ENCODE measurements around the gene CXCL11. TPM values are rescaled to one million over a fixed set of nuclear protein-coding genes. Genes with fewer than 3 reads are reported as not detected.
A peak's percentile ranks its signal among the peaks of the same experiment; 100 is the strongest.
"Not testable (repeated sequence)": the region's sequence is repeated elsewhere in the genome, so short reads cannot be mapped to it uniquely, and the experiment has no call there.

Gene CXCL11
- total RNA-seq, 4 donors from 2014 or later = not detected

DNA sequence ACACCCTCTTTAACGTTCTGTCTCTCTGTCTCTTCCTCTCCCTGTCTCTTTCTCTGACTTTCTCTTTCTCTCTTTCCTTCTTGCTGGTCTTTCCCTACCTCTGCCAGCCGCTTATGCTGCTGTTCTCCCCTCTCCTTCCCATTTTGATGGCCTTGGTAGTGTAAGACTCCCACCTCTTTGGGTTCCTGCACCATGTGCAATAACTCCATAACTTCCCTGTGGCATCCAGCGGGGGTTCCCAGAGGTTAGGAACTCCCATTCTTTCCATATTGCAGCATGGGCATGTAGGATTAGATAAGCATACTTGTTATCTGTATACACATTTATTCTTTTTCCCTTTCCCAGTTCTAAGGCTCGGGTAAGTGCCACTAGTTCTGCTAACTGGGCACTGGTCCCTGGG is 8.8 kb upstream of the CXCL11 start:
- H3K36me3 ChIP-seq, DNase-seq, H3K27ac ChIP-seq, H3K4me1 ChIP-seq, H3K4me3 ChIP-seq, H3K9me3 ChIP-seq, H3K27me3 ChIP-seq: not testable (repeated sequence)

DNA sequence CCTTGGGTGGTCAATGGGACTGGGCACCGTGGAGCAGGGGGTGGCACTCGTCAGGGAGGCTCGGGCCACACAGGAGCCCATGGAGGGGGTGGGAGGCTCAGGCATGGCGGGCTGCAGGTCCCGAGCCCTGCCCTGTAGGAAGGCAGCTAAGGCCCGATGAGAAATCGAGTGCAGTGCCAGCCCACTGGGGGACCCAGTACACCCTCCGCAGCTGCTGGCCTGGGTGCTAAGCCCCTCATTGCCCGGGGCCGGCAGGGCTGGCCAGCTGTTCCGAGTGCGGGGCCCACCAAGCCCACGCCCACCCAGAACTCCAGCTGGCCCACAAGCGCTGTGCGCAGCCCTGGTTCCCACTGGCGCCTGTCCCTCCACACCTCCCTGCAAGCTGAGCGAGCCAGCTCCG is 7.4 kb upstream of the CXCL11 start:
- H3K27me3 ChIP-seq, DNase-seq, H3K4me1 ChIP-seq, H3K4me3 ChIP-seq, H3K36me3 ChIP-seq, H3K27ac ChIP-seq, H3K9me3 ChIP-seq: not testable (repeated sequence)

DNA sequence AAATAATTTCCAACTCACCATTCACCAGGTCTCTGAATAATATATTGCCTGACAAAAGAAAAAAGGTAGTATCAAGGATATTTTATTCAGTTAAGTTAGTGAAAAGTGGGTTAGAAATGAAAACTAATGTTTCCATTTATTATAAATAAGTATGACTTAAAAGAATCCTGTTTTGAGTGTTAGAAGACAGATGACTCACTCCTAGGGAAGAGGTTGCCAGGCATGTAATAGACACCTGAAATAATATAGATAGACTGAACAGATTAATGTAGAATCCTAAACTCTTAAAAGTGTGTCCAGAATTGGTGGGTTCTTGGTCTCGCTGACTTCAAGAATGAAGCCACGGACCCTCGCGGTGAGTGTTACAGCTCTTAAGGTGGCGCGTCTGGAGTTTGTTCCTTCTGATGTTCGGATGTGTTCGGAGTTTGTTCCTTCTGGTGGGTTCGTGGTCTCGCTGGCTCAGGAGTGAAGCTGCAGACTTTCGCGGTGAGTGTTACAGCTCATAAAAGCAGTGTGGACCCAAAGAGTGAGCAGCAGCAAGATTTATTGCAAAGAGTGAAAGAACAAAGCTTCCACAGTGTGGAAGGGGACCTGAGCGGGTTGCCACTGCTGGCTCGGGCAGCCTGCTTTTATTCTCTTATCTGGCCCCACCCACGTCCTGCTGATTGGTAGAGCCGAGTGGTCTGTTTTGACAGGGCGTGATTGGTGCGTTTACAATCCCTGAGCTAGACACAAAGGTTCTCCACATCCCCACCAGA is 6.5 kb upstream of the CXCL11 start:
- H3K9me3 ChIP-seq, H3K27me3 ChIP-seq, H3K4me1 ChIP-seq, H3K27ac ChIP-seq, H3K4me3 ChIP-seq, DNase-seq, H3K36me3 ChIP-seq: not testable (repeated sequence)

DNA sequence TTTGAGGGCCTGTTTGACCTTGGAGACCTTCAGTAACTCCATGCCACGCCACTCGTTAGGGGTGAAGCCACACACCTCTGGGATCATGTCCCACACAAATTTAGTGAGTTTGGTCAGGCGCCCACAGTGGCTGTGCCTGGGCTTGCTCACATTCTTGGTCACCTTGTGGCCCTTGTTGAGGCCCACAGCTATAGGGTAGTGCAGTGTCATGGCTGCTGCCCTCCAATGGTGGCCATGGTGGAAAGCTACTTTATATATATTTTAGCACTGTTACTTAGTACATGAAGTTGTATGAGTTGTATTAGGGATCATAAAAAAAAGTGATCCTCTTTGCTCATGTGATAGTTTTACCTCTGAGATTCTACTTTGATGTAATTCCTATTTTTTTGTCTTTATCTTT is 985 bp upstream of the CXCL11 start:
- no peak overlapping the region for H3K27ac ChIP-seq
- no peak for DNase-seq
- no peaks in the 10 kb centered on the region for H3K36me3 ChIP-seq
- H3K9me3 ChIP-seq = no peaks in the 10 kb centered on the region
- H3K27me3 ChIP-seq = no peaks in the 10 kb centered on the region
- peaks cover 0 to 7% (median 0%) of the 10 kb centered on the region in 4 donors for H3K4me1 ChIP-seq
- TF ChIP-seq POLR2A (IDR thresholded peaks at IDR 0.05) = no peak
- TF ChIP-seq, protein P1, sequence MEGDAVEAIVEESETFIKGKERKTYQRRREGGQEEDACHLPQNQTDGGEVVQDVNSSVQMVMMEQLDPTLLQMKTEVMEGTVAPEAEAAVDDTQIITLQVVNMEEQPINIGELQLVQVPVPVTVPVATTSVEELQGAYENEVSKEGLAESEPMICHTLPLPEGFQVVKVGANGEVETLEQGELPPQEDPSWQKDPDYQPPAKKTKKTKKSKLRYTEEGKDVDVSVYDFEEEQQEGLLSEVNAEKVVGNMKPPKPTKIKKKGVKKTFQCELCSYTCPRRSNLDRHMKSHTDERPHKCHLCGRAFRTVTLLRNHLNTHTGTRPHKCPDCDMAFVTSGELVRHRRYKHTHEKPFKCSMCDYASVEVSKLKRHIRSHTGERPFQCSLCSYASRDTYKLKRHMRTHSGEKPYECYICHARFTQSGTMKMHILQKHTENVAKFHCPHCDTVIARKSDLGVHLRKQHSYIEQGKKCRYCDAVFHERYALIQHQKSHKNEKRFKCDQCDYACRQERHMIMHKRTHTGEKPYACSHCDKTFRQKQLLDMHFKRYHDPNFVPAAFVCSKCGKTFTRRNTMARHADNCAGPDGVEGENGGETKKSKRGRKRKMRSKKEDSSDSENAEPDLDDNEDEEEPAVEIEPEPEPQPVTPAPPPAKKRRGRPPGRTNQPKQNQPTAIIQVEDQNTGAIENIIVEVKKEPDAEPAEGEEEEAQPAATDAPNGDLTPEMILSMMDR (IDR thresholded peaks at IDR 0.05) = no peak
- no peak overlapping the region for H3K4me3 ChIP-seq

DNA sequence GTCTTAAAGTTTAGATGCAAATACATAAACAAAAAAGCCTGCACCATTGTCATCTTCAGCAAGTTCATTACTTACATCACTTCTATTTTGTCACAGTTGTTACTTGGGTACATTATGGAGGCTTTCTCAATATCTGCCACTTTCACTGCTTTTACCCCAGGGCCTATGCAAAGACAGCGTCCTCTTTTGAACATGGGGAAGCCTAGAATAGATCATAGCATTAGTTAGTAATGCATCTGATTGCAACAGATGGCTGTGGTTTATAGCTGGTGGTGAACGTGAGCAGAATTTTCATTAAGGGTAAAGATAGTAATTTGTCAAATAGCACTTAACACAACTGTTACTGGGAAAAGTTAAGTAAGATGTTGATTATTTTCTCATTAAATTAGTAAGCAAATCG is 729 bp downstream of the CXCL11 start:
- DNase-seq = no peak
- H3K4me1 ChIP-seq = peaks cover 0 to 7% (median 0%) of the 10 kb centered on the region in 4 donors
- H3K36me3 ChIP-seq = no peaks in the 10 kb centered on the region
- H3K27me3 ChIP-seq = no peaks in the 10 kb centered on the region
- TF ChIP-seq POLR2A (IDR thresholded peaks at IDR 0.05) = no peak
- TF ChIP-seq, protein P1 (IDR thresholded peaks at IDR 0.05) = no peak
- no peak overlapping the region for H3K4me3 ChIP-seq
- H3K9me3 ChIP-seq = no peaks in the 10 kb centered on the region
- H3K27ac ChIP-seq = no peak overlapping the region

DNA sequence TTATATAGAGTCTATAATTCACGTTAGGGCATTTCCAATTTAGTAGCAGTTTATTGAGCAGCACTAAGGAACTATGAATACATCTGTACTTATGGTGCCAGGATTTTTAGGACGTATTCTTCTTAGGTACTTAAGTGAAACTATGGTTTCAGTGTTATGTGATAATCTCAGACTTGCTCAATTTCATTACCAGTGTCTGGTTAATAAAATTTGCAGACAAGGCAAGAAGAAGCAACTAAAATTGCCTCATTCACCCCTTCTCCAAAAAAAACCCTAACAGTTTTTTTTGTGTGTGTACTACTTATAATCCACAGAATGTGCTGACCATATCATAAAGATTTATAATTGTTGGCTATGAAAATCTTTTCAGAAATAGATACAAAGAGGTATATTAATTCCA is 6.6 kb downstream of the CXCL11 start:
- DNase-seq = no peak
- H3K4me1 ChIP-seq = peaks cover 0 to 3% (median 0%) of the 10 kb centered on the region in 4 donors
- H3K27me3 ChIP-seq = no peaks in the 10 kb centered on the region
- no peaks in the 10 kb centered on the region for H3K9me3 ChIP-seq
- H3K27ac ChIP-seq = no peak overlapping the region
- H3K36me3 ChIP-seq = no peaks in the 10 kb centered on the region
- no peak for TF ChIP-seq POLR2A (IDR thresholded peaks at IDR 0.05)
- TF ChIP-seq, protein P1 (IDR thresholded peaks at IDR 0.05) = no peak
- H3K4me3 ChIP-seq = no peak overlapping the region

DNA sequence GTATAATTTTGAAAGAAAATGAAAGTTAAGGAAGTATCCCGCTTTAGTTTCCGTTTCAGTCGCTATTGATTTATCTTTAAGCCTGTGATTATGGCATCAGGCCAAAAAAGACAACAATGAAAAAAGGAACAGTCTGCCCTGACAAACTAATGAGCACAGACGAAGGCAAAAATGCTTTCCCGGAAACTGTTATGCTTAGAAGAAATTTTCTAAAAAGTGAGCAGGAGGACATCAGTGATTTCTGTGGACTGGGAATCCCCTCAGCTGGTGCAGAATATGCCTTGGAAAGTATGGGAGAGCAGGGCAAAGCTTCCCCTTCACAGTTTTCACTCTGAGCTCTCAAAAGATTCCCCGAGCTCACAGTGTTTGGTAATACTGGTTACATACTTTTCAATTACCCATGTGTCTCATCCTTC is 7.5 kb downstream of the CXCL11 start:
- Histone ChIP-seq H3K27ac (peak overlapping the region in 1 of 4 donors; percentile 1), H3K4me3 (peak overlapping the region in 3 of 4 donors; percentile 2 to 12 (median 4))

More for the DNA sequence above, 7.5 kb downstream of the CXCL11 start:
- no peaks in the 10 kb centered on the region for H3K27me3 ChIP-seq
- no peak for TF ChIP-seq POLR2A (IDR thresholded peaks at IDR 0.05)
- TF ChIP-seq, protein P1 (IDR thresholded peaks at IDR 0.05) = no peak
- no peaks in the 10 kb centered on the region for H3K9me3 ChIP-seq
- DNase-seq = no peak
- no peaks in the 10 kb centered on the region for H3K36me3 ChIP-seq
- H3K4me1 ChIP-seq = peaks cover 0 to 3% (median 1%) of the 10 kb centered on the region in 4 donors

Data from Peyer's patch (tissue), 4 donors.